T-helper 1 cell treated with Interleukin-12 subunit alpha and Interleukin-12 subunit beta and Interleukin-4 antibody, amounts not matched to agents 30 ng/mL and 1 ng/mL, for 36 hours (primary cell): ENCODE data around the gene FKBP10. TPM values are rescaled to one million over a fixed set of nuclear protein-coding genes. Genes with fewer than 3 reads are reported as not detected.

ENCODE experiments used
- intact Hi-C: fragments of 100-400 bp; cut with micrococcal nuclease; formaldehyde crosslinking; loops from one replicate; pipeline ENCODE4 v1.15.1; 2024
- total RNA-seq: library from RNA; stranded (reverse); gene quantifications from 2 replicates; pipeline ENCODE4 v1.2.3, GENCODE V29; 2022

FKBP10 gene
- total RNA-seq, 1 donor from 2014 or later, result 0.51 TPM

DNA sequence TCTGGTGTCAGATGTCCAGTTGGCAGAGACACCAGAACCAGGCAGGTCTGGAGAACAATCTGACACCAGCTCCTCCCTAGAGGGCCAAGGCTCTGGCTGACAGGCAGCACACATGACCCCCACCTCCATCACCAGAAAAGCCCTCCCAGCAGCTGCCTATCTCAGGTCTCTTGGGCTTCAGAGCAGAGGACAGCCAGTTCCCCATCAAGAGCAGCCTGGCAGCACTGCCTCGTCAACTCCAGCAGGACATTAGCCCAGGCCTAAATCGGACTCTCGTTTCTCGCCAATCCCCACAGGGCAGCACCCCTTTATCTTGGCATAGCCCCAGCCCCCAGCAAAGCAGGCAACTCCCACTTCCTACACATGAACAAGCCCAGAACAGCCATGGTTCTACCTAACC lies 30.7 kb upstream of the FKBP10 start:
- intact Hi-C loops, result no loop called here

DNA sequence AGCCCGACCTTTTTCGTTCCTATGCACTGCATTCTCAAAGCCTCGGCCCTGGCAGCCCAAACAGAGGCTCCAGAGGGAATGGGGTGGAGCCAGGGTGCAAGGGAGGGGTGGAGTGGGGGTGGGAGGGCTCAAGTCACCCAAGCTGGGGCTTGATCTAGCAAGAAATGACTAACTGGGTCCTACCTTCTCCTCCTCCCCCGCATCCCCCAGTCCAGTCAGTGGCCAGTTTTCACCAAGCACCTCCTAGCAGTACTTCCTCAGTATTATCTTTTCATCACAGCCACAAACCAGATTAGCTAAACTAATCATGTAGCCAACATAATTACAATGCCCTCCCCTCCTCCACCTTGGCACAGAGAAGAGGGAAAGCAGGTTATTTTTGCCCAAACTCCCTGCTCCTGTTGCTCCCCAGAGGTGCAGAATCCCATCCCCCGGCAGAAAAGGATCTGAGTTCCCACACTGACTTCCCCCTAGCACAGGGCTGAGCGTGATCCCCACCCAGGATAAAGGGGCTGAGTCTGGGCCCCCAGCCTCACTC lies 28.5 kb upstream of the FKBP10 start:
- intact Hi-C loops, result no loop called here

DNA sequence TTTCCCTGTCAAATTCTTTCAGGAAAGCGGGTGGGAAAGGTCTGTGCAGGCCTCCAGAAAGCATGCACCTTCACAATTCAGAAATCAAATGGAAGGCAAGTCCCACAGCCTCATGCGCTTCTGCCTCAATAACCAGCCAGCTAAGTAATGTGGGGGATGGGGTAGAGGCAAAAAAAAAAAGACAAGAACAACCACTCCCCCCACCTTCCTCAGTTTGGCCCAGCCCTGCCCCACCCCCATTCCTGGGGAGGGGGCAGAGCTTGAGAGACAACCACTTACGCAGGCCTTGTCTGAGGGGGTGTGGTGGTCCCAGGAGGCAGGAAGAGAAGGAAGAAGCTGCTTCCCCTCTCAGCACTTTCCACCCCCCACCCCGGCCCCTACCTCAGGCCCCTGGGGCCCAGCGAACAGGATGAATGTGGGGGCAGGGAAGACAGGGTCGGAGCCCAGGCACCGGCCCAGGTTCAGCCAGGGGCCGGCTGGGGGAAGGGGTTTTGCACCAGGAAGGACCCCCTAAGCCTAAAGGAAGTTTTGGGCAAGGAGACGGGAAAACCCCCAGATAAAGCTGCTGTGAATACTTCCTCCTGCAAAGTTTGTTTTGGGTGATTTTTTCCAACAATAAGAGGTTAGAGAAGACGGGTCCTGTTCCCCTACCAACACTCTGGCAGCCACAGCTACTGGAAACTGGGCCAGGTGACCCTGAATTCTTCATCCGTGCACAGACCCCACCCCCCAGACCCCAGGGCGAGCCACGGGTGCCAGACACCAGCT lies 27.5 kb upstream of the FKBP10 start:
- intact Hi-C loops, result loop anchor here (5.0 kb wide), 1 partner anchor 52 kb away; the partner anchor contains the start of genes KLHL10 and NT5C3B

DNA sequence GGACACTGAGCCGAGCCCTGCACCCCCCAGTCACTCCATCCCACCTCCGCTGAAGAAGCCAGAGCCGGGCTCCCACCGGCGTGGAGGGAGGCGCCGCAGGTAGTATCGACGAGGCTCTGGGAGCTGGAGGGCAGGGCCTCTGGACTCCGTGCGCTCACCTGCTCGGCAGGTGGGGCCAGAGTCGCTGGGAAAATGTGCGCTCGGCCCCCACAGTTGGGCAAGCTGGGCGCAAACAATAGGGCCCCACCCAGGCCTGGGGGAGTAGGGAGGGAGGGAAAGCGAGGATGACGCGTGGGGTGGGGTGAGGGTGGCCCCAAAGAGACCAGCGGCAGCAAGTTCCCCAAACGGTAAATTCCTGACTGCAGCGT lies 27.0 kb upstream of the FKBP10 start:
- intact Hi-C loops, result loop anchor here (1.0 to 5.0 kb wide), 4 partner anchors 25 to 79 kb away; partner anchors contain the start of genes KLHL10, KLHL11, NT5C3B and P3H4

DNA sequence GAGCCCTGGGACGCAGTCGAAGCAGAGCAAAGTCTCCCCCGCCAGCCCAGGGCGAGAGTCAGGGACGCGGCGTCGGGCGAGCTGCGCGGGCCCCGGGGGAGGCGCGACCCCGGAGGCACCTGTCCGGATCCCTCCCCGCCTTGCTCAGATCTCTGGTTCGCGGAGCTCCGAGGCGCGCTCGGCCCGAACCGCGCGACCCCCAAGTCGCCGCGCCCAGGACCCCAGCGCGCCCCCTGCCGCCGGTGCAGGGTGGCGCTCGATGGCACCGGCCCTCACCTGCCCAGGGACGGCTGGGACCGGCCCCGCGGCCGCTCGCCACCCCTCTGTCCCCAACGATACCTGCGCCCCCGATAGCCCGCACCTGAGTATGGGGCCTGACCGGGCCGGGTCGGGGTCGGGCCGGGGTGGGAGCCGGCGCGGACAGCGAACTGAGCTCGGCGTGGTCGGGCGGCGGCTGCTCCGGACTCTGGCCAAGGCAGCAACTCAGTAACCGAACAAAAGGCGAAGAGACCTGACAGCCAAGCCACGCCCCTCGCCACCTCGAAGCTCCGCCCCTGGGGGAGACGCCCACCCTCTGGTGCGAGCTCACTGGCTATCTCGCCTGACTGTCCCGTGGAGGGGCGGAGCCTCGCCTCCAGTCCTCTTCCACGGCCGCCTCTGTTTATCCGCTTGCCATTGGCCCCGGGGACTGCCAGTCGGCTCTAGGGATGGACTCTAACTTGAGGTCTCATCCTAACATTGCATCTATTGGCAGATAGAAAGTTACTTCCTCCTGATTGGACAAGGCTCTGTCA lies 26.4 kb upstream of the FKBP10 start, which contains the start of gene JUP:
TSS of gene JUP (minus strand) at position 485 of the 794 bp plus-strand sequence. CDS start 14,857 bp downstream, outside the sequence.
- intact Hi-C loops, result loop anchor here (1.0 to 5.0 kb wide), 4 partner anchors 24 to 78 kb away; partner anchors contain the start of genes KLHL10, KLHL11, NT5C3B and P3H4

DNA sequence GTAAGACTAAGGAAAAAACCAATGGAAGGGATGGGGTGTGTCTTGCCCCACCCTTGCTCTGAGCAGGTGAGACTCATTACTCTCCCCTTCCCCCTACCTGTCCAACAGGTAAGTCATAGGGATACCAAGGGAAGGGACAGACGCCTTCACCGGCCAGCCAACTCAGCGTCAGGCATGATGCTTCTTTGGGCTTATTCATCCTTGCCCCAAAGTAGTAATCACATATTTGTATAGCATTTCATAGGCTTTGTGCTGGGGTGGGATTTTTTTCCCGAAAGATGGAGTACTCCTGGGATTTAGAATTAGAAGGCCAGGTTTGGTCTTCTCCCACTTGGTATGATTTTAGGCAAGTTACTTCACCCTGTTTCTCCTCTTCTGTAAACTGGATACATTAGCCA lies 25.8 kb upstream of the FKBP10 start:
- intact Hi-C loops, result loop anchor here (2.0 to 5.0 kb wide), 3 partner anchors 24 to 78 kb away; partner anchors contain the start of genes KLHL10, KLHL11, NT5C3B and P3H4

DNA sequence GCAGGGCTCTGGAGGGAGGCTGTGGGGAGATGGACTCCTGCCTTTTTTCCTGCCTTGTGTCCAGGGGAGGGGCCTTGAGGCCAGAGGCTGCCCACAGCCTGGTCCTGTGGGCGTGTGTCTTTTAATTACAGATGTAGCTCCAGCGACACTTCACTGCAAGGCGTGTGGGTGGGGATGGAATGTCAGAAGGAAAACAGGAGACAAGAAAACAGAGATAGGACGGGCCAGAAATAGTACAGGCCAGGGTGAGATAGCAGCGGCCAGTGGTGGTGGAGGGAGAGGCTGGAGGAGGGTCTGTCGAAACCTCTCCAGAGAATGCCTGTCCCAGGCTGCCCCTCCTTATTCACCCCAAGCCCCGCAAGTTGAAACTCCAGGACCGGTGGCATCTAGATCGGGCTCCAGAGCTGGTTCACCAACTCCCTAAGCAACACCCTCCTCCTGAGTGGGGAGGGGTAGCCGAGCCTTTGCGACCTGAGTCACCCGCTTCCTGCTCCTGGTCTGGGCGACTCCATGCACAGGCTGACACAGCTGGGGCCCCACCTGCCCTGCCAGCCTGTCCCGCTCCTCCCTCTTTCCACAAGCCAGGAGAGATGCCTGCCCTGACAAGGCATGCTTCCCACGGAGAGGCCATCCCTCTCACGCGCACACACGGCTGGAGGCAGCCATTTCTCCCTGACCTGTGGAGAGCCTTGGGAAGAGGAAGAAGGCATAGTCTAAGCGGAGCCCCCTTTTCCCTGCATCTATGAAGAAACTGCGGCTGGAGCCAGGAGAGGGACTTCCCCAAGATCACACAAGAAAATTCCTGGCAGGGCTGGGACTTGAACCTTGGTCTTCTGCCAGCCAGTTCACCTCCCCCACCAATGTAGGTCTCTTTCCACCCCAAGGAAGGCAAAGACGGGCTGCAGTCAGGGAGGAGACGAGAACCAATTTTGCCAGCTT lies 19.7 kb upstream of the FKBP10 start:
- intact Hi-C loops, result no loop called here

DNA sequence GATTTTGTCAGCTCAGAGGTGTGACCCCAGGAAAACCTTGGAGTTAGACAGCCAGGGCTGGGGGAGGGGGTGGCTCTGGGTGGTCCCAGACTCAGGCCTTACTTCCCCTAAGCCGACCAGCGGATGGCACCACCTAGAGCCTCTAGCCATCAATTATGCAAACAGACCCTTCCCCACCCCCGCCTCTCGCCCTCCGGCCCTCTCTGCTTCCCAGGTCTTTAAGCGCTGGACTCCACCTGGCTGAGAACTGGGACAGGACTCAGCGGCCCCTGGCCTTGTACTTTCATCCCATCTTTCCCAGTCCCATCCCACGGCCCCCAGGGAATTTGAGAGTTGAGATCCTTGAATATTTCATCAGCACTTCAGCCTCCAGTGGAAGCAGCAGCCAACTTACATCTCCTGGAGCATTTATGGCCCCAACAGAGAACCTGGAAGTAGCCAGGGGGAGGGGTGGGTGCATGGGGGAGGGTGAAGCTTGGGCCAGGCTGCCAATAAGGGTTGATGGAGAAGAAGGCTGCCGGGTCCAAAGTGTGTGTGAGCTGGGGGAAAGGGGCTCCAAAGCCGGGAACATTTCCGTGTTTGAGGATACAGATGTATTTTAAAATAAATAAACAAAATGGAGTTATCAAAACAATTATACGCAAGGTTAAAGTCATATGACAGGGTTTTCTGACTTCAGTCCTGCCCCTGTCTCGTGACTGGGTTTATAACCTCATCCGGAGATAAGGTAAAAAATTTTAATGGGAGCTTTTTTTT lies 18.8 kb upstream of the FKBP10 start:
- intact Hi-C loops, result no loop called here

DNA sequence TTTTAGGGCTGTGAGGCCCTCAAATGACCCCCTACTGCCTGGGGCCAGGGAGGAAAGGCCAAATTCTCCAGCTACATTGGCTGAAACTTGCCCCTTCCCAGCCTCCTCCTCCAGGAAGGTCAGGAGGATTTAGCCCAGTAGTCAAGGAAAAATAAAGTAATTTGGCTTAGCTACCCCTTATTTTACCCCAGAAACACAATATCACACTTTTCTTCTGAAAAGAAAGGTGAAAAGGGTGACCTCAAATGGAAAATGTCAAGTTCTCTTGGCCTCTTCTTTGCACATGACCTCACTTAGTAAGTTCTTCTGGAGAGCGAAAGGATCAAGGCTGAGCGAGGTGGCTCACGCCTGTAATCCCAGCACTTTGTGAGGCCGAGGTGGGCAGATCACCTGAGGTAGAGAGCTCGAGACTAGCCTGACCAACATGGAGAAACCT lies 18.2 kb upstream of the FKBP10 start:
- intact Hi-C loops, result no loop called here

DNA sequence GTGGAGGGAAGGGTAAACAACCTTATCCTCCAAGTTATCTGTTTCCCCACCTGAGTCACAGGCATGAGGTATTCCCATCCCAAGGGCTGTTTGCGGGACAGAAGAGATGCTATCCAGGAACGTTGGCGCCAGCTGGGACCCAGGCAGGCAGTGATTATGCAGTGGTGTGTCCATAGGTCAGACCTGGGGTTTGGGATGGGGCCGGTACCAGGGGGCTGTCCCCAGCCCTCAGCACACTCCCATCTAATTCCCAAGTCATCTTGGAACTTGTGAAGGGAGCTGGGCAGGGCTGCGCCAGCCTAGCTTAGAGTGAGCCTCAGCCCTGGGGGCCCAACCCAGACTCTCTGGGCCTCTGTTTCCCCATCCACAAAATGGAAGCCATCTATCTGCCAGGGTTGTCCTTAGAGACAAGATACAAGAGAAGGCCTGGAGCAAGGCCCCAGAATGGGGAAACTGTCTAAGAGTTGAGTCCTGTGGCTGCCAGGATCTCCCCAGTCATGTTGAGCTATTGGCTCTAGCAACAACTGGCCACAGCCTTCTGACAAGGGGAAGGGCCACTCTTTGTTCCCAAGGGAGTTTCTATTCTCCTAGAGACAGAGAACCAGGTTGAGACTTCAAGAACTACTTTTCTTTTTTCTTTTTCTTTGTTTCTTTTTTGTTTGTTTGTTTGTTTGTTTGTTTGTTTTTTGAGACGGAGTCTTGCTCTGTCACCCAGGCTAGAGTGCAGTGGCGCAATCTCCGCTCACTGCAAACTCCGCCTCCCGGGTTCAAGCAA lies 16.5 kb upstream of the FKBP10 start:
- intact Hi-C loops, result no loop called here

DNA sequence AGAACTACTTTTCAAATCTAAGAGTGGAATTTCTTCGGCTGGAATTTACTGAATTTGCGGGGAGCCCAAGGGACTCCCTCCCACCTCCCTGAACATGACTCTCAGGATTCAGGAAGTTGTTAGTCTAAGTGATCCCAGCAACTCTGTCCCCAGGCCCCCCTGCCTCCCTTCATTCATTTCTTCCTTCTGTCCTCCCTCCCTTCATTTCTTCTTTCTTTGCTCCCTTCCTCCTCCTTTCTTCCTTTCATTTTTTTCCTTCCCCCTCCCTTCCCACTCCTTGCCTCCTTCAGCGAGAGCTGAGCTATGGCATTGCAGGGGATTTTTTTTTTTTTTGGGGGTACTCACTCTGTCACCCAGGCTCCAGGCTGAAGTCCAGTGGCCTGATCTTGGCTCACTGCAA lies 15.4 kb upstream of the FKBP10 start:
- intact Hi-C loops, result no loop called here

DNA sequence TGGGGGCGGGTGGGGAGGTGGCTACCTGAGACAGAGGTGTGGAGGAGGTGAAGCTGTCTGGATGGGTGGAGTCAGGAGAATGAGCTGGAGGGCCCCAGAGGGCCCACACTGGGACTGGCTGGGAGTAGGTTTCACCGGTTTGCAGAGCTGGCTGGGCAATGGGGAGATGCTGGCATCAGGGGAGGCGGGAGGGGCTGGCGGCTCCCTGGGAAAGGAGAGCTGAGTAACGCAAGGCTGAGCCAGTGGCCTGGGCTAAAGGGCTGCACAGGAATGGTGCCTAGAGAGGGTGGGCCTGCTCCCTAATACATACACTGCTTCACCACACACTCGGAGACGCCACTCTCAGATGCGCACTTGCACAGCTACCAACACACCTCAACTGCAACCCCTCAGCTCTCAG lies 13.4 kb upstream of the FKBP10 start:
- intact Hi-C loops, result no loop called here

DNA sequence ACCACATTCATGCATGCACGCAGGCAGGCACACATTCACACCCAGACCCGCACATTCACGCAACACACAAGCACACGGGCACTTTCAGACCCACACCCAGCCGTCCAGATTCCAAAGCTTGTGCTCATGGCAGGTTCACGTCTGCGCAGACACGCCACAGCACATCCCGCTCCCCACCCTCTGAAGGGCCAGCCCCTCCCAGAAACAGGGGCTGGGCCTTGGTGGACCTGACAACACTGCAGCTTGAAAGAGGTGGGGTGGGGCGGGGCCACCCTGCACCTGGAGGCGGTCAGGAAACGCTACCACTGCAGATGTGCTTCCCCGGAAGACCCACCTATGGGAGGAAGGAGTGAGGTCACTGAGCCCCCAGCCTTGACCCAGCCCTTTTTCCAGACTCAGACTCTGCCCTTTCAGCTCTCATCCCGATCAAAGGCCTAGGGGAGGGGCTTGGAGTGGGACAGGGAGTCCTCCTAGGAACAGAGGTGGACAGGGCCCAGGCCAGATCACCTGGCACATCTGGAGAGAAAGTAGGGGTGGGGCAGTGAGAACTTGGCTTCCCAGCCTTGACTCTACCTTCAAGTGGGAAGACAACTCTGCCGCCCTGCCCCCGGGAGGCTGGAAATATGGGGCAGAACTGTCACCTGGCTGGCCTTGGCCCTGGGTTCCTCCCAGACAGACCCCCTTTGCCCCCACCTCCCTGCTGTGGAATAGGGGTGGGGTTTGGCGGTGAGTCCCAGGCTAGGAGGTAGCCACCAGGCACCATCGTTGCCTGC lies 12.0 kb upstream of the FKBP10 start:
- intact Hi-C loops, result loop anchor here (1.0 to 5.0 kb wide), 2 partner anchors 62 to 67 kb away; partner anchors contain the start of gene KLHL11

DNA sequence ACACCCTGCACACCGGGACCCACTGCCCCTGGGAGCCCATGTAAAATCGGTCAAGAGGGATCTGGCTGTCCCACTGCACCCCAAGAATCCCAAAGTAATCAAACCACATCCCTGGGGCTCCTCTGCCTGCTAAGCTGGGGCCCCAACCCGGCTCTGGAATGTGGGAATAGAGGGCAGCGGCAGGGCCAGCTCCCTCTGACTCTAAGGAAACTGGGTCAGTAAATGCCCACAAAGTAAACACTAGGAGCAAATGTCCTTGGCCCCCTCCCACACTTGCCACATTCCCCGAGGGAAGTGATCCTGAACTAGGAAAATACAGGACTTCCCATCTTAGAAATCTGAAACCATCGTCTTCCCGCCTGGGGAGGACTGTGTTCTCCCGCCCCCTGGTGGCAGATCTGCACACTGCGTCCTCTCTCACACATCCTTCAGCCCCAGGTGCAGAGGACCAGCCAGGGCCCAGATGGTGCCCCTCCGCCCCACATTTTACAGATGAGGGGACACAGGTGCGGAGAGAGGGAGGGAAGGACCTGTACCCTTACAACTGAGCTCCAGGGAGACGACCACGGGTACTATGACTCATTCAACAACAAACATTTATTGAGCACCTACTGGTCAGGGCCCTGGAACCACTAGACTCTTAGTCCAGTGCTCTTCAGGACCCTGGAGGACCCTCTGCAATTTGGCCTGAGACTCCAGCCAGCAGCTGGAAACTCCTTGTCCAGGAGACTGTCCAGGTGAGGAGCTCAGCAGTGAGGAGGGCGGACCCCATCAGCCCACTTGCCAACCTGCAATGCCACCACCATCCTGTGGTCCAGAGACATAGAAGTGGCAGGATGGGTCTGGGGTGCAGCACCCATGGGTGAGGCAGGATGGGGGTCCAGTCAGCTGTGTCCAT lies 11.2 kb upstream of the FKBP10 start:
- intact Hi-C loops, result loop anchor here (1.0 to 5.0 kb wide), 2 partner anchors 63 to 66 kb away; partner anchors contain the start of gene KLHL11

DNA sequence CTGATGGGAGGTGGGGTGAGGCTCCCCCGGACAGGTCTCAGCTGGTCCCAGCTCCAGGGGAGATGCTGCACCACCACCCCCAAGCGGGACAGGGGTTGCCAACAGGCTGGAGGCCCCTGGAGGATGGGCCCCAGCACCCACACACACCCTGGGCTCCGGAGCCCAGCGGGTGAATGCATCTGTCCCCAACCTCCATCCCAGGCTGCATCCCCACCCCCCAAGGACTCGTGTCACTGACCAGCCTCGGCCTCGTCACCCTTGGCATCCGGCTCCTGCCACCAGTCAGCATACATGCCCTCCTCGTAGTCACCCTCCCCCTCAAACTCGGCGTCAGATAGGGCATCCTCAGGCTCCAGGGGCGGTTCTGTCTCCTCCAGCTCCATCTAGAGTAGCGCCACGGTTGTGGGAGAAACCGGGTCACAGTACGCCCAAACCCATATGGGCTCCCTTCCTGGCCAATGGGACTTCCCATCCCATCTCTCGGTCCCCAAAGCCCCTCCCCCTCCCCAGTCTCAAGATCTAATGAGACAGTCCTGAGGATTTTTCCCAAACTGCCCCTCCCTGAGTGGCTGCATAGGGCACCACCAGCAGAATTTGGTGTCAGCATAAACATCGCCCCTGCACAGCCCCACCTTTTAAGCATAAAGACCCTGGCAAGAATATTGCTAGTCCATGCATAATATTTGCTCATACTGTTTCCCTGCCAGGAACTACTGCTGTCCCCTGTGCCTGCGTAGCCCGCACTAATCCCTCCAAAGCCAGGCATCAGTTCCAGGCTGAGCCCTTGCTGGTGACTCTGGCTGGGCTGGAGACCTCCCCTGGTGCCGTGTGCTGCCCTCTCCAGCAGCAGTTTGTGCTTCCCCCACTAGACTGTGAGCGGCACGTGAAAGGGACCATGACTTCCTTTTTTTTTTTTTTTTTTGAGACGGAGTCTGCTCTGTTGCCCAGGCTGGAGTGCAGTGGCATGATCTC lies 9.5 kb upstream of the FKBP10 start:
- intact Hi-C loops, result loop anchor here (5.0 kb wide), 1 partner anchor 64 kb away; the partner anchor contains the start of gene KLHL11
